Type B pancreatic cell (in vitro differentiated cells): ENCODE results near the gene TNRC6C. TPM values are rescaled to one million over a fixed set of nuclear protein-coding genes. Genes with fewer than 3 reads are reported as not detected.

Source experiments
- DNase-seq: peaks from one replicate; pipeline ENCODE4 v3.0.0; 2021; ENCODE audit warnings: mixed read lengths; ENCODE audit not compliant: unreplicated experiment; ENCODE audit errors: extremely low spot score
- H3K27ac Mint-ChIP-seq: 2 replicates; pipeline ENCODE4 v1.8.0; 2021; ENCODE audit warnings: mild to moderate bottlenecking, mixed read lengths
- H3K27me3 Mint-ChIP-seq: 2 replicates; pipeline ENCODE4 v1.8.0; 2021; ENCODE audit warnings: mixed read lengths
- H3K36me3 Mint-ChIP-seq: 2 replicates; pipeline ENCODE4 v1.8.0; 2021; ENCODE audit warnings: mixed read lengths
- H3K4me1 Mint-ChIP-seq: one replicate; pipeline ENCODE4 v1.8.0; 2021; ENCODE audit warnings: mixed read lengths; ENCODE audit not compliant: unreplicated experiment
- H3K4me3 Mint-ChIP-seq: 2 replicates; pipeline ENCODE4 v1.8.0; 2021; ENCODE audit warnings: mild to moderate bottlenecking, mixed read lengths
- H3K9me3 Mint-ChIP-seq: 2 replicates; pipeline ENCODE4 v1.8.0; 2021; ENCODE audit warnings: mixed read lengths
- total RNA-seq: library from RNA; stranded (reverse); gene quantifications from 2 replicates; pipeline ENCODE4 v1.2.1, GENCODE V29; 2021; ENCODE audit warnings: low replicate concordance
- TF ChIP-seq, protein P1 (sequence below): fragments of 200-600 bp; sonication (generic); conservative IDR thresholded peaks from 2 replicates; pipeline ENCODE4 v1.5.0; 2021; ENCODE audit warnings: antibody characterized with exemption, mild to moderate bottlenecking

Gene TNRC6C
- total RNA-seq, 1 donor from 2014 or later = 36.7 TPM

DNA sequence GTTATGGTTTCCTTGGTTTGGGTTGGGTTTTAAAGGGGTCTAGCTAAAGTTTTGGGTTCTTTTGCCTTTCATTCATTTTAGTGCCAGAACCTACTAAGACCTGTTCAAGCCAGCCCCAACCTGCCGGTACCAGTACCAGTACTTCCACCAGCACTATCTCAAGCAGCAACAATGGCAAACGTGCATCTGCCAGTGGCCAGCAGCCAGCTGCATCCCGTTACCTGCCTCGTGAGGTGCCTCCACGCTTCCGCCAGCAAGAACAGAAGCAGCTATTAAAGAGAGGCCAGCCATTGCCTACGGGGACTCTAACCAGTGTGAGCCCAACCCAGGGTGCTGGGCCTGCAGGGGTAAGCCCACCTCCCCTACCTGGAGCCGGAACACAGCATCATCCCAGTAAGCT is 72.9 kb downstream of the TNRC6C start:
- H3K9me3 Mint-ChIP-seq = no peaks in the 10 kb centered on the region
- H3K36me3 Mint-ChIP-seq = peaks cover 15% of the 10 kb centered on the region
- H3K27me3 Mint-ChIP-seq = no peaks in the 10 kb centered on the region
- TF ChIP-seq, protein P1, sequence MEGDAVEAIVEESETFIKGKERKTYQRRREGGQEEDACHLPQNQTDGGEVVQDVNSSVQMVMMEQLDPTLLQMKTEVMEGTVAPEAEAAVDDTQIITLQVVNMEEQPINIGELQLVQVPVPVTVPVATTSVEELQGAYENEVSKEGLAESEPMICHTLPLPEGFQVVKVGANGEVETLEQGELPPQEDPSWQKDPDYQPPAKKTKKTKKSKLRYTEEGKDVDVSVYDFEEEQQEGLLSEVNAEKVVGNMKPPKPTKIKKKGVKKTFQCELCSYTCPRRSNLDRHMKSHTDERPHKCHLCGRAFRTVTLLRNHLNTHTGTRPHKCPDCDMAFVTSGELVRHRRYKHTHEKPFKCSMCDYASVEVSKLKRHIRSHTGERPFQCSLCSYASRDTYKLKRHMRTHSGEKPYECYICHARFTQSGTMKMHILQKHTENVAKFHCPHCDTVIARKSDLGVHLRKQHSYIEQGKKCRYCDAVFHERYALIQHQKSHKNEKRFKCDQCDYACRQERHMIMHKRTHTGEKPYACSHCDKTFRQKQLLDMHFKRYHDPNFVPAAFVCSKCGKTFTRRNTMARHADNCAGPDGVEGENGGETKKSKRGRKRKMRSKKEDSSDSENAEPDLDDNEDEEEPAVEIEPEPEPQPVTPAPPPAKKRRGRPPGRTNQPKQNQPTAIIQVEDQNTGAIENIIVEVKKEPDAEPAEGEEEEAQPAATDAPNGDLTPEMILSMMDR = no peak
- H3K4me3 Mint-ChIP-seq = no peak overlapping the region
- DNase-seq = no peak
- H3K4me1 Mint-ChIP-seq = no peaks in the 10 kb centered on the region
- H3K27ac Mint-ChIP-seq = no peak overlapping the region

- Mint-ChIP-seq H3K4me1 (no peaks in the 10 kb centered on the region), H3K36me3 (peaks cover 17% of the 10 kb centered on the region), H3K27me3 (no peaks in the 10 kb centered on the region), H3K27ac (no peak overlapping the region), H3K9me3 (no peaks in the 10 kb centered on the region), H3K4me3 (no peak overlapping the region)
- TF ChIP-seq, protein P1 = no peak
- DNase-seq = no peak
Observed at GRCh38 chr17:78032166-78032565, 73.7 kb downstream of the TNRC6C start.

DNA sequence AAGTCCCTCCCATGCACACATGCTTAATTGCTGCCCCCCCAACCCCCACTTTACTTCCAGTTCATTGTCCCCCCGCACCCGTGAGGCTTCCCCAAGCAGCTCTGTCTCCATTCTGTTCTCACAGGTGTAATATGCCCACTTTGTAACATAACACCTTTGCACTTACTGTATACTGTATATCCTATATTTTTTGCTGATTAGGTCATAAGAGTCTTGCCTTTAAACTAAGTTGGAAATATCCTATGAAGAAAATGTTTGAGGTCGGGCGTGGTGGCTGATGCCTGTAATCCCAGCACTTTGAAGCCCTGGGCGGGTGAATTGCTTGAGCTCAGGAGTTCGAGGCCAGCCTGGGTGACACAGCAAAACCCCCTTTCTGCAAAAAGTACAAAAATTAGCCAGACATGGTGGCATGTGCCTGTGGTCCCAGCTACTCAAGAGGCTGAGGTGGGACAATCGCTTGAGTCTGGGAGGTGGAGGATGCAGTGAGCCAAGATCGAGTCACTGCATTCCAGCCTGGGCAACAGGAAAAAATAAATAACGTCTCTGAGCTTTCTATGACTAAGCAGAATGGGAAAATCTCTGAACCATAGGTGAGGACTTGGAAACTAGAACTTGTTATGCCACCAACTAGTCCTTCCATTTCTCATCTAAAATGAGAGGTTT is 76.1 kb downstream of the TNRC6C start:
- H3K4me1 Mint-ChIP-seq = no peaks in the 10 kb centered on the region
- DNase-seq = no peak
- H3K27ac Mint-ChIP-seq = no peak overlapping the region
- no peaks in the 10 kb centered on the region for H3K27me3 Mint-ChIP-seq
- no peaks in the 10 kb centered on the region for H3K9me3 Mint-ChIP-seq
- TF ChIP-seq, protein P1 = no peak
- H3K4me3 Mint-ChIP-seq = no peak overlapping the region
- H3K36me3 Mint-ChIP-seq = peaks cover 25% of the 10 kb centered on the region

GRCh38 chr17:78037280-78037679 is 78.8 kb downstream of the TNRC6C start:
- Mint-ChIP-seq H3K4me3 (no peak overlapping the region), H3K27me3 (no peaks in the 10 kb centered on the region), H3K27ac (no peak overlapping the region), H3K9me3 (no peaks in the 10 kb centered on the region), H3K36me3 (peaks cover 25% of the 10 kb centered on the region), H3K4me1 (peaks cover 5% of the 10 kb centered on the region)
- TF ChIP-seq, protein P1 = no peak
- no peak for DNase-seq

- peak overlapping the region; percentile 13 for H3K27ac Mint-ChIP-seq
- H3K4me1 Mint-ChIP-seq = peaks cover 5% of the 10 kb centered on the region
- peaks cover 23% of the 10 kb centered on the region for H3K36me3 Mint-ChIP-seq
Observed at GRCh38 chr17:78038748-78039288, 80.3 kb downstream of the TNRC6C start.

More at GRCh38 chr17:78038748-78039288, 80.3 kb downstream of the TNRC6C start:
- H3K9me3 Mint-ChIP-seq = no peaks in the 10 kb centered on the region
- H3K27me3 Mint-ChIP-seq = no peaks in the 10 kb centered on the region
- TF ChIP-seq, protein P1 = no peak
- H3K4me3 Mint-ChIP-seq = no peak overlapping the region
- DNase-seq = no peak
